Tibial artery (tissue), 4 donors: ENCODE data around the gene RAPGEF1.

Source experiments
- DNase-seq, 2 donors: peaks; one replicate each; pipeline ENCODE4 v3.0.0-alpha.2; 2019
- H3K27ac ChIP-seq, 2 donors: fragments of 200-600 bp; sonication (generic) in 1 of 2; 1 replicate in 1 of 2; 2 replicates in 1 of 2; pipeline ENCODE4 v1.5.1; 2018 to 2019; ENCODE audit warnings: mild to moderate bottlenecking in 1 of 2
- H3K27me3 ChIP-seq, 2 donors: fragments of 200-600 bp; sonication (generic) in 1 of 2; one replicate each; pipeline versions ENCODE4 v1.5.1 to v1.6.0; 2016 to 2019
- H3K36me3 ChIP-seq, 3 donors: fragments of 200-600 bp; sonication (generic) in 2 of 3; one replicate each; pipeline ENCODE4 v1.5.1; 2016 to 2019; ENCODE audit warnings: mild to moderate bottlenecking in 2 of 3
- H3K4me1 ChIP-seq, 4 donors: fragments of 200-600 bp; sonication (generic) in 2 of 4; 1 replicate in 3 of 4; 2 replicates in 1 of 4; pipeline ENCODE4 v1.5.1; 2016 to 2019
- H3K4me3 ChIP-seq, 2 donors: fragments of 200-600 bp; sonication (generic) in 1 of 2; 1 replicate in 1 of 2; 2 replicates in 1 of 2; pipeline ENCODE4 v1.5.1; 2018 to 2019; ENCODE audit warnings: mild to moderate bottlenecking in 2 of 2
- H3K9me3 ChIP-seq, 3 donors: fragments of 200-600 bp; sonication (generic) in 1 of 3; one replicate each; pipeline ENCODE4 v1.5.1; 2016 to 2019
- intact Hi-C: fragments of 100-400 bp; cut with DNase I; formaldehyde crosslinking; loops from one replicate; pipeline ENCODE4 v1.15.0; 2023; ENCODE audit warnings: low total_unique reads
- TF ChIP-seq, protein P1 (sequence below), 2 experiments: fragments of 200-600 bp in 1 of 2; fragments of 450-650 bp in 1 of 2; IDR thresholded peaks; one replicate each; pipeline ENCODE4 v1.5.1; 2017 to 2019; ENCODE audit warnings: antibody characterized with exemption in 2 of 2, mild to moderate bottlenecking in 1 of 2, moderate library complexity in 1 of 2

The RAPGEF1 gene

DNA sequence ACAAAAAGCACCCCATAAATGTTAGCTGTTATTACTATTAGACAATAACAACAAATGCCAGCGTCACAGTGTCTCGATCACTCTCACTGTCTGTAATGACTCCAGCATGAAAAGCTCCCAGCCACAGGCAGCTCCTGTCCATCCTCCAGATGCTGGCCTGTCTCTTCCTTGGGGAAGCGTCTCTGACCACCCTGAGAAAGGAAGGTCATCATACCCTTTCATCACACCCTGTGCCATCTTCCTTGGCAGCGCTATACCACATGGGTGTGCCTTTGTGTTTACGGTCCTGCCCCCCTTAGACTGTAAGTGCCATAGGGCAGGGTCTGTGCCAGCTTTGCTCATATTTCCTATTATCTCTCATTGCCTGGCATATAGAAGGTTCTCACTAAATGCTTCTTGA is 104.0 kb downstream of the RAPGEF1 start:
- no peak overlapping the region for H3K4me3 ChIP-seq
- peak overlapping the region; percentile 58 to 71 for H3K27ac ChIP-seq
- intact Hi-C loops = no loop called here
- H3K9me3 ChIP-seq = no peaks in the 10 kb centered on the region
- H3K27me3 ChIP-seq = no peaks in the 10 kb centered on the region
- peaks cover 4 to 26% (median 19%) of the 10 kb centered on the region in 3 donors for H3K36me3 ChIP-seq
- TF ChIP-seq, protein P1, sequence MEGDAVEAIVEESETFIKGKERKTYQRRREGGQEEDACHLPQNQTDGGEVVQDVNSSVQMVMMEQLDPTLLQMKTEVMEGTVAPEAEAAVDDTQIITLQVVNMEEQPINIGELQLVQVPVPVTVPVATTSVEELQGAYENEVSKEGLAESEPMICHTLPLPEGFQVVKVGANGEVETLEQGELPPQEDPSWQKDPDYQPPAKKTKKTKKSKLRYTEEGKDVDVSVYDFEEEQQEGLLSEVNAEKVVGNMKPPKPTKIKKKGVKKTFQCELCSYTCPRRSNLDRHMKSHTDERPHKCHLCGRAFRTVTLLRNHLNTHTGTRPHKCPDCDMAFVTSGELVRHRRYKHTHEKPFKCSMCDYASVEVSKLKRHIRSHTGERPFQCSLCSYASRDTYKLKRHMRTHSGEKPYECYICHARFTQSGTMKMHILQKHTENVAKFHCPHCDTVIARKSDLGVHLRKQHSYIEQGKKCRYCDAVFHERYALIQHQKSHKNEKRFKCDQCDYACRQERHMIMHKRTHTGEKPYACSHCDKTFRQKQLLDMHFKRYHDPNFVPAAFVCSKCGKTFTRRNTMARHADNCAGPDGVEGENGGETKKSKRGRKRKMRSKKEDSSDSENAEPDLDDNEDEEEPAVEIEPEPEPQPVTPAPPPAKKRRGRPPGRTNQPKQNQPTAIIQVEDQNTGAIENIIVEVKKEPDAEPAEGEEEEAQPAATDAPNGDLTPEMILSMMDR (IDR thresholded peaks at IDR 0.05) = no peak
- DNase-seq = no peak
- H3K4me1 ChIP-seq = peaks cover 0 to 21% (median 19%) of the 10 kb centered on the region in 4 donors

DNA sequence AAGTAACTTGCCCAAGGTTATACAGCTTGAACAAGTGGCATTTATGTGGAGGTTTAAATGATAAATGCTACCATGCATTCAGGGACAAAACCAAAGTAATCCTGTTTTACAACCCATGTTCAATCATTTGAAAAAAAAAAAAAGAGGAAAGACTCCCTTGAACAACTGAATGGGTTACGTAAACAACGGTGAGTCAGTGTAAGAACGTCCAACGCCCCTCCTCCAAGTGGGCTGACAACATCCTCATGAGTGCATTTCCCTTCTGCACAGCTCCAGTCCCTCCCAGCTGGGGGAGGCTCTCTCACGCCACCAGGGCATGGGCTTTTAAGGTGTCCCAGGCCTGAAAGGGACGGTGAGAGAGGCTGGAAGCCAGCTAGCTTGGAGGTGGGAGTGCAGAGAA is 104.6 kb downstream of the RAPGEF1 start:
- Histone ChIP-seq H3K9me3 (no peaks in the 10 kb centered on the region), H3K4me1 (peaks cover 0 to 15% (median 13%) of the 10 kb centered on the region in 4 donors), H3K4me3 (no peak overlapping the region), H3K36me3 (peaks cover 4 to 27% (median 22%) of the 10 kb centered on the region in 3 donors), H3K27me3 (no peaks in the 10 kb centered on the region), H3K27ac (peak overlapping the region; percentile 58 to 71)
- intact Hi-C loops = no loop called here
- DNase-seq = peak; percentile 93 to 94
- TF ChIP-seq, protein P1 (IDR thresholded peaks at IDR 0.05) = peak; percentile 12 to 13

DNA sequence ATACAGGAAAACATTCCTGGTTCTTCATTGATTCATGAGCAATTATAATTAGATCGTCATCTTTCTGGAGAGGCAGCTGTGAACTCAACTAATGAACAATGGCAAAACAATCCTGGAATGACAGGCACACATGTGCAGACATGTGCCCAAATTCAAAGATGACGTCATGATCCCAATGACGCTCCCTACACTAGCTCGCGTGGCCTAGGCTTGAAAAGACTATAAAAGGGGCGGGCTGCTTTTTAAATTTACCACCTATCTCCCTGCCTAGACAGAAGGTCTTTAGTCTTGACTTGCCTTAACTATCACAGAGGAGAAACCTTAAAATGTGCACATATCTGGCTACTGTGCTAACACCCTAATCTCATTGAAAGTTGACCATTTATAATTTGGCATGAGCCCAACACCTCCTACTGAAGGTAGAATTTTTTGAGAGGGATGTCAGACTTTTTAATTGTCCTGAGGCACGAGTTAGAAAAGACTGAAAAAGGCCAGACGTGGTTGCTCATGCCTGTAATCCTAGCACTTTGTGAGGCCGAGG is 106.3 kb downstream of the RAPGEF1 start:
- Histone ChIP-seq H3K9me3 (no peaks in the 10 kb centered on the region), H3K36me3 (peaks cover 4 to 35% (median 30%) of the 10 kb centered on the region in 3 donors), H3K4me3 (no peak overlapping the region), H3K27me3 (no peaks in the 10 kb centered on the region), H3K27ac (no peak overlapping the region), H3K4me1 (peaks cover 0 to 12% (median 10%) of the 10 kb centered on the region in 4 donors)
- DNase-seq = no peak
- TF ChIP-seq, protein P1 (IDR thresholded peaks at IDR 0.05) = no peak
- intact Hi-C loops = no loop called here

DNA sequence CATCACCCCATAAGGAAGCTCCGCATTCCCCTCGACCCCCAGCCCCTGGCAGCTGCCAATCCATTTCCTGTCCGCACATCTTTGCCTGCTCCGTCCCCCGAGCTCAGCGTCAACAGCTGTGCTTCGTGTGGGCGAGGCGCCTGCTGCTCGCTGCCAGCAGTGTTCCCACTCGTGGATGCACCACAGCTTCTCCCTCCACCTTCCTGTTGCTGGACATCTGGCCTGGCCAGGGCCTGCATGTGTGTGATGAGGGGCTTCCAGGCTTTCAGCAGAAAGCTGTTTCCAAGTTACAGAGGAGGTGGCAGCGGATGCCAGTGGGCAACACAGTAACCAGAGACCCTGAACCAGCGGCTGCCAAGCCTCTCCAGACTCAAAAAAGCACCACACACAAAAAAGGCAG is 108.6 kb downstream of the RAPGEF1 start:
- H3K36me3 ChIP-seq = peaks cover under 1 to 37% (median 32%) of the 10 kb centered on the region in 3 donors
- no peak for DNase-seq
- peaks cover 0 to 12% (median 10%) of the 10 kb centered on the region in 4 donors for H3K4me1 ChIP-seq
- TF ChIP-seq, protein P1 (IDR thresholded peaks at IDR 0.05) = no peak
- no peaks in the 10 kb centered on the region for H3K27me3 ChIP-seq
- H3K27ac ChIP-seq = no peak overlapping the region
- H3K4me3 ChIP-seq = no peak overlapping the region
- H3K9me3 ChIP-seq = no peaks in the 10 kb centered on the region
- intact Hi-C loops = no loop called here

DNA sequence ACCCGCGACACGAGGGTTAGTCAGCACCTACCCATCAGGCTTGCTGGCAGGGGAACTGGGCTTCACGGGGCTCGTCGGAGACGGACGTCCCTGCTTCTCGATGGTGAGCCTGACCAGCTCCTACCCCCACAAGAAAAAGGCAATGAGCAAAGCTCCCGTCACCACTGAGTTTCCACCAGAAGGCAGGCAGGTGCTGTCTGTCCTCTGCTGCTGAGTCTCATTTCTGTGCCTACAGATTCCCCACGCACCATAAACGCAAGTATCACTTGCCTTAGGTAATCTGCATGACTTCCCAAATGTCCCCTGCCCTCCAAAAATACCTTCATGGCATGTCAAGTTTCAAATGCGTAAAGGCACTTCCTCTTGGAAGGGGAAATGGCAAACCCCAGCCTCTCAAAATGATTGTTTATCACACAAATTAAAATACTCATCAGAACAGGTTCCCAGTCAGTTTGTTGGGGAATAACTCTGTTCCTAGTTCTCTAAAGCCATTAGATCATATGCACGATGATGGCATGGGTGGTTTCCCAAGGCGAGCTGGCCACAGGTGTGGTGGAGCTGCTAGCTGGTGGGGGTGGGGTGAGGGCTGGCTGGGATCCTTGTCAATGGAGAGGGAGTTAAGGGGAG is 109.6 kb downstream of the RAPGEF1 start:
- H3K4me1 ChIP-seq = peaks cover 0 to 8% (median 6%) of the 10 kb centered on the region in 4 donors
- no peaks in the 10 kb centered on the region for H3K27me3 ChIP-seq
- no peak overlapping the region for H3K27ac ChIP-seq
- peaks cover 10 to 47% (median 42%) of the 10 kb centered on the region in 3 donors for H3K36me3 ChIP-seq
- TF ChIP-seq, protein P1 (IDR thresholded peaks at IDR 0.05) = no peak
- no peak overlapping the region for H3K4me3 ChIP-seq
- intact Hi-C loops = no loop called here
- no peak for DNase-seq
- no peaks in the 10 kb centered on the region for H3K9me3 ChIP-seq
